Keratinocyte (primary cell): Measurements from ENCODE around the gene NFYA. TPM values are rescaled to one million over a fixed set of nuclear protein-coding genes. Genes with fewer than 3 reads are reported as not detected.

Experiments used
- DNase-seq: peaks from one replicate; pipeline ENCODE4 v3.0.0-alpha.2; 2011; ENCODE audit warnings: low read depth, missing footprints, low spot score
- FAIRE-seq: peaks from 2 replicates; lab custom pipeline; 2011; peaks lifted over from hg19 to GRCh38; lab: Jason Lieb, UNC
- H2AFZ ChIP-seq: 2 replicates; pipeline ENCODE4 v1.6.0; 2012; ENCODE audit warnings: low read length, control low read depth, inconsistent platforms; ENCODE audit not compliant: control insufficient read depth
- H3K27ac ChIP-seq: 2 replicates; pipeline ENCODE4 v1.5.1; 2011; ENCODE audit warnings: low read length; ENCODE audit not compliant: control insufficient read depth, insufficient read depth
- H3K27me3 ChIP-seq: 3 replicates; pipeline ENCODE4 v1.6.0; 2011; ENCODE audit warnings: low read length; ENCODE audit not compliant: control insufficient read depth, insufficient read depth; ENCODE audit errors: extremely low read depth
- H3K36me3 ChIP-seq, 2 experiments: 2 replicates in 1 of 2; 3 replicates in 1 of 2; pipeline ENCODE4 v1.5.1; 2011; ENCODE audit warnings: low read length in 2 of 2, mild to moderate bottlenecking in 1 of 2; ENCODE audit not compliant: control insufficient read depth in 2 of 2, insufficient read depth in 2 of 2; ENCODE audit errors: extremely low read depth in 1 of 2
- H3K4me1 ChIP-seq: 3 replicates; pipeline ENCODE4 v1.5.1; 2011; ENCODE audit warnings: low read length; ENCODE audit not compliant: control insufficient read depth, insufficient read depth; ENCODE audit errors: extremely low read depth
- H3K4me2 ChIP-seq: 3 replicates; pipeline ENCODE4 v1.6.0; 2011; ENCODE audit warnings: low read depth, low read length; ENCODE audit not compliant: control insufficient read depth, insufficient read depth; ENCODE audit errors: extremely low read depth
- H3K4me3 ChIP-seq, 3 experiments: fragments of 200-600 bp in 1 of 3; sonication (generic) in 1 of 3; 2 replicates in 2 of 3; 3 replicates in 1 of 3; pipeline ENCODE4 v1.5.1; 2011 to 2016; ENCODE audit warnings: low read length in 3 of 3, mild to moderate bottlenecking in 3 of 3, control low read depth in 2 of 3, inconsistent platforms in 1 of 3, low read depth in 1 of 3, mixed read lengths in 1 of 3, mixed run types in 1 of 3, moderate library complexity in 1 of 3; ENCODE audit not compliant: control insufficient read depth in 2 of 3, insufficient read depth in 2 of 3; ENCODE audit errors: extremely low read depth in 1 of 3
- H3K79me2 ChIP-seq: 2 replicates; pipeline ENCODE4 v1.6.0; 2012; ENCODE audit warnings: low read length; ENCODE audit not compliant: control insufficient read depth, insufficient read depth
- H3K9ac ChIP-seq: 3 replicates; pipeline ENCODE4 v1.6.0; 2011; ENCODE audit warnings: low read length; ENCODE audit not compliant: control insufficient read depth, insufficient read depth; ENCODE audit errors: extremely low read depth
- H3K9me1 ChIP-seq: 3 replicates; pipeline ENCODE4 v1.6.0; 2011; ENCODE audit warnings: low read length; ENCODE audit not compliant: control insufficient read depth, insufficient read depth; ENCODE audit errors: extremely low read depth
- H3K9me3 ChIP-seq: 2 replicates; pipeline ENCODE4 v1.5.1; 2012; ENCODE audit warnings: low read depth, low read length; ENCODE audit not compliant: control insufficient read depth
- H4K20me1 ChIP-seq: 3 replicates; pipeline ENCODE4 v1.6.0; 2011; ENCODE audit warnings: low read length; ENCODE audit not compliant: control insufficient read depth, insufficient read depth; ENCODE audit errors: extremely low read depth
- CTCF ChIP-seq, 3 experiments: IDR thresholded peaks in 1 of 3; conservative IDR thresholded peaks in 1 of 3; optimal IDR thresholded peaks in 1 of 3; 2 replicates in 2 of 3; 3 replicates in 1 of 3; pipeline versions ENCODE3 to v1.5.1; 2011; ENCODE audit warnings: low read length in 3 of 3, mild to moderate bottlenecking in 3 of 3, moderate library complexity in 2 of 3, control low read depth in 1 of 3, inconsistent platforms in 1 of 3; ENCODE audit not compliant: insufficient read depth in 2 of 3; ENCODE audit errors: extremely low read depth in 1 of 3
- EZH2 ChIP-seq: IDR thresholded peaks from one replicate; pipeline ENCODE4 v1.6.1; 2012; ENCODE audit warnings: inconsistent platforms, mild to moderate bottlenecking, low read length, moderate library complexity
- dilution Hi-C: fragments of 300-500 bp; cut with MboI; formaldehyde crosslinking; loops from one replicate; pipeline ENCODE4 v1.7.0; 2020; ENCODE audit warnings: low sequenced_read_pairs; ENCODE audit not compliant: extremely low pct_ligation_motif_present
- polyA plus RNA-seq, 5 experiments: library from polyadenylated mRNA; depleted of rRNA in 3 of 5; stranded (reverse) in 3 of 5; stranded (forward) in 1 of 5; unstranded in 1 of 5; fragments of >200 nt; gene quantifications; 1 replicate in 1 of 5; 2 replicates in 3 of 5; 3 replicates in 1 of 5; pipeline versions ENCODE4 v1.2.1 to v1.2.3, GENCODE V29; 2011 to 2012; ENCODE audit warnings: missing spikeins in 2 of 5, low read depth in 1 of 5, low replicate concordance in 1 of 5

The NFYA gene
- polyA plus RNA-seq, 1 donor (not counting 4 experiments of a cell fraction or from before 2014, with no cell fraction given) = 17.1 TPM

- no peak overlapping the region for H3K4me3 ChIP-seq
- H4K20me1 ChIP-seq = no peaks in the 10 kb centered on the region
- dilution Hi-C loops = no loop called here
- H3K4me2 ChIP-seq = peak overlapping the region; percentile 70
- no peak overlapping the region for H2AFZ ChIP-seq
- DNase-seq = no peak
- H3K27me3 ChIP-seq = no peaks in the 10 kb centered on the region
- no peaks in the 10 kb centered on the region for H3K9me1 ChIP-seq
- peaks cover 45% of the 10 kb centered on the region for H3K4me1 ChIP-seq
- TF ChIP-seq EZH2 (no peak), CTCF (optimal IDR thresholded peaks at IDR 0.05 in 1 of 3, IDR thresholded peaks at IDR 0.05 in 1 of 3, conservative IDR thresholded peaks at IDR 0.05 in 1 of 3; ENCODE audit: extremely low read depth in 1 of 3, insufficient read depth in 2 of 3, low read length in 3 of 3) (no peak)
- H3K9me3 ChIP-seq = no peaks in the 10 kb centered on the region
- FAIRE-seq = peak; percentile 60
- H3K79me2 ChIP-seq = no peaks in the 10 kb centered on the region
- H3K27ac ChIP-seq = peak overlapping the region; percentile 47
- no peaks in the 10 kb centered on the region for H3K36me3 ChIP-seq
- H3K9ac ChIP-seq = no peak overlapping the region
Observed at GRCh38 chr6:41036186-41036585, 36.6 kb upstream of the NFYA start.

GRCh38 chr6:41036601-41037000, 36.2 kb upstream of the NFYA start:
- no peaks in the 10 kb centered on the region for H3K27me3 ChIP-seq
- peak; percentile 78 for FAIRE-seq
- peak overlapping the region; percentile 47 for H3K27ac ChIP-seq
- no peaks in the 10 kb centered on the region for H3K9me3 ChIP-seq
- H3K9ac ChIP-seq = peak overlapping the region; percentile 16
- H3K4me3 ChIP-seq = peak overlapping the region in 2 of 3 experiments; percentile 23 to 27
- TF ChIP-seq EZH2 (no peak), CTCF (optimal IDR thresholded peaks at IDR 0.05 in 1 of 3, IDR thresholded peaks at IDR 0.05 in 1 of 3, conservative IDR thresholded peaks at IDR 0.05 in 1 of 3; ENCODE audit: extremely low read depth in 1 of 3, insufficient read depth in 2 of 3, low read length in 3 of 3) (no peak)
- H3K36me3 ChIP-seq = no peaks in the 10 kb centered on the region
- dilution Hi-C loops = no loop called here
- no peaks in the 10 kb centered on the region for H4K20me1 ChIP-seq
- no peak for DNase-seq
- H3K4me1 ChIP-seq = peaks cover 45% of the 10 kb centered on the region
- H2AFZ ChIP-seq = no peak overlapping the region
- H3K79me2 ChIP-seq = no peaks in the 10 kb centered on the region
- H3K4me2 ChIP-seq = peak overlapping the region; percentile 70
- H3K9me1 ChIP-seq = no peaks in the 10 kb centered on the region
